Measurements from ENCODE around the gene CYP4F2.
"Not testable (repeated sequence)": the region's sequence is repeated elsewhere in the genome, so short reads cannot be mapped to it uniquely, and the experiment has no call there.

Gene CYP4F2

DNA sequence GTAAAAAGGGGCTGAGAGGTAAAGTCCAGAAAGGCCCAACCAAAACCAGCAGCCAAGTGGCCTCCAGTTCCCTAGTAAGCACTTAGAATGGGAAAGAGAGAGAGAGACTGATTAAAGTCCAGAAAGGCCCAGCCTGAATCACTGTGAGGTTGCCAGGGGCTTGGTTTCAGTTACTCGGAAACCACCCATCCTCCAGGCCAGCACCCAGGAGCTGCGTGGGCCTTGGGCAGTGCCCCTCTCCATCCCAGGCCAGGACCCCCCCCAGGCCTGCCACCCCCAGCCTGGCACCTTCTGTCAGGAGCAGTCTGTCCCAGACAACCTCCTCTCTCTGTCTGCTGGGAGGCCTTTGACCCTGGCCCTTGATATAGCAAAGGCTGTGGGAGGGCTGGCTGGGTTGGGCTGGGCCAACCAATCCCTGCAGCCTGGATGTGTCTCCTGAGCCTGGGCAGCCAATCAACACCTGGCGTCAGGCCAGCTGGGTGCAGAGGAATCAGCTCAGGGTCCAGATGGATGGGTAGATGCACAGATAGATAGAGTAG, at the start of gene CYP4F2:
CYP4F2 (minus strand) TSS at position 337 of the 539 bp plus-strand sequence. CDS start 463 bp downstream, outside the sequence.
- H3K9ac ChIP-seq (ENCODE audit: low read length in 5 of 5), result no peak within 1 kb of the TSS
- no peak within 1 kb of the TSS for H3K27ac ChIP-seq (ENCODE audit: low read depth, low read length)
- no peaks in the 10 kb centered on the region for H3K4me1 ChIP-seq (ENCODE audit: control insufficient read depth in 5 of 5, insufficient read depth in 5 of 5, low read length in 5 of 5)
- no peak within 1 kb of the TSS for H3K4me3 ChIP-seq (ENCODE audit: low read depth in 1 of 5, low read length in 5 of 5)
- no peaks in the 10 kb centered on the region for H3K36me3 ChIP-seq (ENCODE audit: control insufficient read depth in 5 of 5, insufficient read depth in 5 of 5, low read length in 5 of 5)
- H3K9me3 ChIP-seq (ENCODE audit: control insufficient read depth in 5 of 5, low read length in 5 of 5), result no peaks in the 10 kb centered on the region
- peaks cover 3 to 16% (median 7%) of the 10 kb centered on the region in 5 donors for H3K27me3 ChIP-seq (ENCODE audit: control insufficient read depth in 5 of 5, insufficient read depth in 4 of 5, low read length in 5 of 5)

DNA sequence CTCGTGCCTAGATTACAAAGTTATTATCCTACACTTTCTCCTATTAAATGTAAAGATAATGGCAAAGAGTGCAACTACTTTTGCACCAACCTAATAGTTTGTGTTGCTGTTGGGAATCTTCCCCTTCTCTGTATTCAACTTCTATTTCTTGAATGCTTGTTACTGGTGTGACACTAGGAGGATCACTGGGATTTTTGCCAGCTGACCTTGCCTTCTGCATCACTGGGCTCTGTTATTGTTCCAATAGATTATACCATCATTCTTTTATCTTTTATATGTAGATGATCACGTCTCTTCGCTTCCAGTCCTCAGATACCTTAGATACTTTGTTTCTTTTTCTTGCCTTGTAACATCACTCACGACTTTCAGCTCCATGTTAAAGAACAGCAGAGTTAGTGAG, 47.4 kb upstream of the CYP4F2 start:
- Histone ChIP-seq H3K4me1 (ENCODE audit: control insufficient read depth in 5 of 5, insufficient read depth in 5 of 5, low read length in 5 of 5) (no peaks in the 10 kb centered on the region), H3K27ac (ENCODE audit: low read depth, low read length) (no peak overlapping the region), H3K36me3 (ENCODE audit: control insufficient read depth in 5 of 5, insufficient read depth in 5 of 5, low read length in 5 of 5) (no peaks in the 10 kb centered on the region), H3K4me3 (ENCODE audit: low read depth in 1 of 5, low read length in 5 of 5) (no peak overlapping the region), H3K9ac (ENCODE audit: low read length in 5 of 5) (no peak overlapping the region), H3K27me3 (ENCODE audit: control insufficient read depth in 5 of 5, insufficient read depth in 4 of 5, low read length in 5 of 5) (peaks cover 0 to 4% (median 0%) of the 10 kb centered on the region in 5 donors), H3K9me3 (ENCODE audit: control insufficient read depth in 5 of 5, low read length in 5 of 5) (peaks cover 8 to 23% (median 14%) of the 10 kb centered on the region in 5 donors)

DNA sequence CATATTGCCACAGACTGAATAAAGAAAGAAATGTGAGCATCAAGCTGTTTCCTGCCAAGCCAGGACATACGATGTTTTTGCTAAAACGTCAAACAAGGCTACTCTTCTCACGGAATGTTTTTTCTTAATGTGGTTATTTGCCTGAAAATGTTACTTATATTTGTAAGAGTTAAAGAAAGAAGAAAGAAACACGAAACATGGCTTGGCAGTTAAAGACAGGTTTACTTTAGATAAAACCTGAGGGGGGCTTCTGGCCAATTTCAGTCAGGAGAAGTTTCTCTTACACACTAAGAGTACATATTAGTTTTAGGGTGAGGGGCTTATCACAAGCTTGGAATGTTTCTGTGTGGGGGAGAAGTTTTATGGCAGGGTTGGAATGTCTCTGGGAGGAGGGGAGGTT, 46.5 kb upstream of the CYP4F2 start:
- H3K4me1 ChIP-seq (ENCODE audit: control insufficient read depth in 5 of 5, insufficient read depth in 5 of 5, low read length in 5 of 5), result no peaks in the 10 kb centered on the region
- H3K27ac ChIP-seq (ENCODE audit: low read depth, low read length), result no peak overlapping the region
- no peak overlapping the region for H3K9ac ChIP-seq (ENCODE audit: low read length in 5 of 5)
- H3K36me3 ChIP-seq (ENCODE audit: control insufficient read depth in 5 of 5, insufficient read depth in 5 of 5, low read length in 5 of 5), result no peaks in the 10 kb centered on the region
- peaks cover 0 to 8% (median 0%) of the 10 kb centered on the region in 5 donors for H3K27me3 ChIP-seq (ENCODE audit: control insufficient read depth in 5 of 5, insufficient read depth in 4 of 5, low read length in 5 of 5)
- H3K4me3 ChIP-seq (ENCODE audit: low read depth in 1 of 5, low read length in 5 of 5), result no peak overlapping the region
- peaks cover 5 to 21% (median 12%) of the 10 kb centered on the region in 5 donors for H3K9me3 ChIP-seq (ENCODE audit: control insufficient read depth in 5 of 5, low read length in 5 of 5)

- H3K4me1 ChIP-seq (ENCODE audit: control insufficient read depth in 5 of 5, insufficient read depth in 5 of 5, low read length in 5 of 5), result peaks cover 0 to 11% (median 7%) of the 10 kb centered on the region in 5 donors
- no peak overlapping the region for H3K4me3 ChIP-seq (ENCODE audit: low read depth in 1 of 5, low read length in 5 of 5)
- H3K27ac ChIP-seq (ENCODE audit: low read depth, low read length), result no peak overlapping the region
- peaks cover 0 to 33% (median 20%) of the 10 kb centered on the region in 5 donors for H3K27me3 ChIP-seq (ENCODE audit: control insufficient read depth in 5 of 5, insufficient read depth in 4 of 5, low read length in 5 of 5)
- no peak overlapping the region for H3K9ac ChIP-seq (ENCODE audit: low read length in 5 of 5)
- peaks cover 0 to 12% (median 7%) of the 10 kb centered on the region in 5 donors for H3K9me3 ChIP-seq (ENCODE audit: control insufficient read depth in 5 of 5, low read length in 5 of 5)
- no peaks in the 10 kb centered on the region for H3K36me3 ChIP-seq (ENCODE audit: control insufficient read depth in 5 of 5, insufficient read depth in 5 of 5, low read length in 5 of 5)
These were observed 39.9 kb upstream of the CYP4F2 start for GRCh38 chr19:15937771-15938170.

DNA sequence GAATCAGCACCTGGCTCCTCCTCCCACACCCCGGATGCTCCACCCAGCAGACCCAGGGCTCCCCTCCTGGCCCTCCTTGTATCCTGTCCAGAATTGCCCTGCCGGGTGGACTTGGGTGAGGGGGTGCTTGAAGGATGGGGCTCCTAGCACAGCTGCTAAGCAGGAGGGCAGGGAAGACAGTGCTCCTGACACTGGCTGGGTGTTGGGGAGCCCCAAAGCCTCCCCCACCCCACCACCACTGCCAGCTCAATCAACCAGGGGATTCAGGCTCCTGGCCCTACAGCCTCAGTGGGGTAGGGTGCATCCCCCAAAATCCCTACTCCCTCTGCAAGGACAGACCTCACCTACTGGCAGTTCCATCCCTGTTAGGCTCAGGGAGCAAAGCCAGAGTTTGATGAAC, 39.1 kb upstream of the CYP4F2 start:
- Histone ChIP-seq H3K9me3 (ENCODE audit: control insufficient read depth in 5 of 5, low read length in 5 of 5) (peaks cover 0 to 12% (median 7%) of the 10 kb centered on the region in 5 donors), H3K4me1 (ENCODE audit: control insufficient read depth in 5 of 5, insufficient read depth in 5 of 5, low read length in 5 of 5) (peaks cover 0 to 11% (median 7%) of the 10 kb centered on the region in 5 donors), H3K4me3 (ENCODE audit: low read depth in 1 of 5, low read length in 5 of 5) (no peak overlapping the region), H3K27me3 (ENCODE audit: control insufficient read depth in 5 of 5, insufficient read depth in 4 of 5, low read length in 5 of 5) (peaks cover 0 to 33% (median 20%) of the 10 kb centered on the region in 5 donors), H3K9ac (ENCODE audit: low read length in 5 of 5) (no peak overlapping the region), H3K27ac (ENCODE audit: low read depth, low read length) (no peak overlapping the region), H3K36me3 (ENCODE audit: control insufficient read depth in 5 of 5, insufficient read depth in 5 of 5, low read length in 5 of 5) (no peaks in the 10 kb centered on the region)

DNA sequence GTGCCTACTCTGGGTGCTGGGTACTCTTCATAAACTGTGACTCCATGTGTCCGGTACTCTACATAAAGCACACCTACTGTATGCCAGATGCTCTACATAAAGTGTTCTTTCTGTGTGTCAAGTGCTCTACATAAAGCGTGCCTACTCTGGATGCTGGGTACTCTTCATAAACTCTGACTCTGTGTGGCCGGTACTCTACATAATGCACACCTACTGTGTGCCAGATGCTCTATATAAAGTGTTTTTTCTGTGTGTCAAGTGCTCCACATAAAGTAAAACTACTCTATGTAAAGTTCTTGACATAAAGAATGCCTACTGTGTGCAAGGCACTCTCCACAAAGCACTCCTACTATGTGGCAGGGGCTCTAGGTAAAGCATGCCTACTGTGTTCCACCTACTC, 38.3 kb upstream of the CYP4F2 start:
- H3K36me3 ChIP-seq (ENCODE audit: control insufficient read depth in 5 of 5, insufficient read depth in 5 of 5, low read length in 5 of 5), result no peaks in the 10 kb centered on the region
- no peak overlapping the region for H3K4me3 ChIP-seq (ENCODE audit: low read depth in 1 of 5, low read length in 5 of 5)
- no peak overlapping the region for H3K9ac ChIP-seq (ENCODE audit: low read length in 5 of 5)
- no peak overlapping the region for H3K27ac ChIP-seq (ENCODE audit: low read depth, low read length)
- H3K4me1 ChIP-seq (ENCODE audit: control insufficient read depth in 5 of 5, insufficient read depth in 5 of 5, low read length in 5 of 5), result peaks cover 0 to 11% (median 7%) of the 10 kb centered on the region in 5 donors
- H3K27me3 ChIP-seq (ENCODE audit: control insufficient read depth in 5 of 5, insufficient read depth in 4 of 5, low read length in 5 of 5), result peaks cover 2 to 35% (median 22%) of the 10 kb centered on the region in 5 donors
- H3K9me3 ChIP-seq (ENCODE audit: control insufficient read depth in 5 of 5, low read length in 5 of 5), result peaks cover 0 to 12% (median 7%) of the 10 kb centered on the region in 5 donors

GRCh38 chr19:15935167-15935702, 37.4 kb upstream of the CYP4F2 start:
- Histone ChIP-seq H3K9ac (ENCODE audit: low read length in 5 of 5) (no peak overlapping the region), H3K27ac (ENCODE audit: low read depth, low read length) (no peak overlapping the region), H3K36me3 (ENCODE audit: control insufficient read depth in 5 of 5, insufficient read depth in 5 of 5, low read length in 5 of 5) (no peaks in the 10 kb centered on the region), H3K4me3 (ENCODE audit: low read depth in 1 of 5, low read length in 5 of 5) (no peak overlapping the region), H3K4me1 (ENCODE audit: control insufficient read depth in 5 of 5, insufficient read depth in 5 of 5, low read length in 5 of 5) (peaks cover 0 to 11% (median 7%) of the 10 kb centered on the region in 5 donors), H3K9me3 (ENCODE audit: control insufficient read depth in 5 of 5, low read length in 5 of 5) (peaks cover 0 to 12% (median 9%) of the 10 kb centered on the region in 5 donors), H3K27me3 (ENCODE audit: control insufficient read depth in 5 of 5, insufficient read depth in 4 of 5, low read length in 5 of 5) (peaks cover 4 to 42% (median 25%) of the 10 kb centered on the region in 5 donors)

GRCh38 chr19:15934332-15935078, 36.6 kb upstream of the CYP4F2 start, which contains the start of gene CYP4F11:
TSS of gene CYP4F11 (minus strand) at chr19:15934529. CDS start at chr19:15934408, 121 bp downstream.
- H3K9ac ChIP-seq (ENCODE audit: low read length in 5 of 5), result no peak within 1 kb of the TSS
- H3K27ac ChIP-seq (ENCODE audit: low read depth, low read length), result no peak within 1 kb of the TSS
- H3K4me1 ChIP-seq (ENCODE audit: control insufficient read depth in 5 of 5, insufficient read depth in 5 of 5, low read length in 5 of 5), result peaks cover 0 to 11% (median 7%) of the 10 kb centered on the region in 5 donors
- peaks cover 4 to 44% (median 30%) of the 10 kb centered on the region in 5 donors for H3K27me3 ChIP-seq (ENCODE audit: control insufficient read depth in 5 of 5, insufficient read depth in 4 of 5, low read length in 5 of 5)
- no peak within 1 kb of the TSS for H3K4me3 ChIP-seq (ENCODE audit: low read depth in 1 of 5, low read length in 5 of 5)
- no peaks in the 10 kb centered on the region for H3K36me3 ChIP-seq (ENCODE audit: control insufficient read depth in 5 of 5, insufficient read depth in 5 of 5, low read length in 5 of 5)
- H3K9me3 ChIP-seq (ENCODE audit: control insufficient read depth in 5 of 5, low read length in 5 of 5), result peaks cover 0 to 12% (median 9%) of the 10 kb centered on the region in 5 donors

- H3K4me3 ChIP-seq (ENCODE audit: low read depth in 1 of 5, low read length in 5 of 5), result not testable (repeated sequence)
These were observed 36.0 kb upstream of the CYP4F2 start for GRCh38 chr19:15933761-15934331.

More at GRCh38 chr19:15933761-15934331, 36.0 kb upstream of the CYP4F2 start:
- H3K9me3 ChIP-seq (ENCODE audit: control insufficient read depth in 5 of 5, low read length in 5 of 5), result peaks cover 0 to 12% (median 9%) of the 10 kb centered on the region in 5 donors
- peaks cover 4 to 50% (median 34%) of the 10 kb centered on the region in 5 donors for H3K27me3 ChIP-seq (ENCODE audit: control insufficient read depth in 5 of 5, insufficient read depth in 4 of 5, low read length in 5 of 5)
- not testable (repeated sequence) for H3K27ac ChIP-seq (ENCODE audit: low read depth, low read length); H3K36me3 ChIP-seq (ENCODE audit: control insufficient read depth in 5 of 5, insufficient read depth in 5 of 5, low read length in 5 of 5); H3K9ac ChIP-seq (ENCODE audit: low read length in 5 of 5)
- H3K4me1 ChIP-seq (ENCODE audit: control insufficient read depth in 5 of 5, insufficient read depth in 5 of 5, low read length in 5 of 5), result peaks cover 0 to 11% (median 7%) of the 10 kb centered on the region in 5 donors
